NCI-H2196 treated with DMSO at 0.1 percent for 48 hours (cell line): ENCODE data around the gene MGAT5B.

Source experiments
- DNase-seq: peaks from one replicate; lab custom pipeline; 2025; ENCODE audit not compliant: unreplicated experiment; lab: John Stamatoyannopoulos, UW

The MGAT5B gene

GRCh38 chr17:76877437-76877836, 9.2 kb downstream of the MGAT5B start:
- DNase-seq = no peak

GRCh38 chr17:76878568-76878967, 10.4 kb downstream of the MGAT5B start:
- DNase-seq = no peak

DNA sequence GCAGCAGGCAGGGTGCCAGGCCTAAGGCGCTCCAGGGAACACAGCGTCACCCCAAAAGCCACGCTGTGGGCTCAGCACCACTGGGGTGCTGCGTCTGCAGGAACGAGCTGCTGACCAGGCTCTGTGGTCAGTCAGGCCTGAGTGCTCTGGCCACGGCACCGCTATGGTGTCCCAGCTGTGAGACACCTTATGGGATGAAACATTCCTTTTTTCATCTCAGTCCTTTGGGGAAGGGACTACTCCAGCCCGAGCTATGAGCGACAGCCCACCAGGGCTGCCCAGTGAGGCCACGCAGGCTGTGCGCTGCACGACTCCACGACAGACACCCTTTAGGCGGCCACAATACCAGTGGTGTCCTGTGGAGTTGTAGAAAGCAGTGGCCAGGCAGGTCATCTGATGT, 11.1 kb downstream of the MGAT5B start:
- DNase-seq = no peak

- no peak for DNase-seq
Observed at GRCh38 chr17:76879691-76880090, 11.5 kb downstream of the MGAT5B start.

GRCh38 chr17:76880268-76880667, 12.1 kb downstream of the MGAT5B start:
- no peak for DNase-seq

DNA sequence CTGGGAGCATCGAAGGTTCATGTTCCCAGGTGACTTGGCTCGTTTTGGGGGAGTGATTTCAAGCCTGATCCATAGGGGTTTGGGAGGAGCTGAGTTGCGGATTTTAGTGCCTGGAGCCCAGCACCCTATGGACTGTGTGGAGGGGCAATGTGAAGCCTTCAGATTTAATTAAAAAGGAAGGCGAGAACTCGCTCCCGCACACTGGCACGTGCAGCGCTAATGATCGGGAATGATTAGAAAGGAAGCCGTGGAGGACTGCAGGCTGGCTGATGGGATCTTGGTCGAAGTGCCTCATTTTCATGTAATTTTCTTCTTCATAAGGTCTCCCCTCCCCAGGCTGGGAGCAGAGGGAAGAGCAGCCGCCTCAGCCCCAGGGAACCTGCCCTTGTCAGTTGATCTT, 12.8 kb downstream of the MGAT5B start:
- DNase-seq = no peak

DNA sequence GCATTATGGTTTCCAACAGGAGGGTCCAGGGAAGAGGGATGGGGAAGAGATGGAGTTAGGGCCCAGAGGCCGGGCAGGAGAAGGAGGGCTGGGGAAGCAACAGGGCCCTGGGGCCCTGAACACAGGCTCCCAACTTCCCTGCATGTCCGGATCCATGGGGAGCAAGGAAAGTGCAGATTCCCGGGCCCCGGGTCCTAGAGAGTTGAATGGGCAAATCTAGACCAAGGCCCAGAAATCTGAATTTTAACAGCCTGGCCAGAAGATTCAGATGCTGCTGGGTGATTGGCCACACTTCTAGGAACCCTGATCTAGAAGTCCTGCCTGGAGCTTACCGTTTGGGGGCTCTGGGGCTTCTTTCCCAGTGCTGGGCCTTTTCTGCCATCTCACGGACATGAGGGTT, 13.2 kb downstream of the MGAT5B start:
- no peak for DNase-seq

- no peak for DNase-seq
Observed at GRCh38 chr17:76881966-76882365, 13.8 kb downstream of the MGAT5B start.

DNA sequence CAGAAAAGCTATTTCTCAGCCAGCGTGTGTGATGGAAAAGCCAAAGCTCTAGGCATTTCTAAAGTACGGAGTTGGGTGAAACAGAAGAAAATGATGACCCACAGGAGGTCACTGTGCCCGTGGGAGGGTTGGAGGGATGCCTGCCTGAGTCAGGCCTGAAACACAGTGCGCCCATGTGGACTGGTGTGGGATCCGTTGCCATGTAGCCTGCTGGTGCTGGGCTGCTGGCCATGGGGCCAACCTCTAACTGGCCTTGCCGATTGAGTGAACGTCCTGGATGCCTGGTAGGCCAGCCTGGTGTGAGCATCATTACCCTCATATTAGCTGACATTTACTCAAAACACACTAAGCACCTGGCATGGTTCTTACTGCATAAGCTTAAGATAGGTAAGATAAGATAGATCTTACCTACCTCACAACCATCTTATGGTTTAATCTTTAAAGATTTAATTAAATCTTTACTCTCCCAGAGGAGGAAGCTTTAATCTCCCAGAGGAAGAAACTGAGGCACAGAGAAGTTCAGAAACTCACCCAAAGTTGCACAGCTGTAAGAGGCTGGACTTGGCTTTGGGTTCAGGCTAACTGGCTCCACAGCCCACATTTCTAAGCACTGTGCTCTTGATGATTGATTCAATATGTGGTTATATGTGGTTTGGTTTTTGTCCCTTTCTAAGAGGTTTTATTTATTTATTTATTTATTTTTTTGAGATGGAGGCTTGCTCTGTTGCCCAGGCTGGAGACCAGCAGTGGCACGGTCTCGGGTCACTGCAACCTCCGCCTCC, 15.7 kb downstream of the MGAT5B start:
- DNase-seq = no peak

DNA sequence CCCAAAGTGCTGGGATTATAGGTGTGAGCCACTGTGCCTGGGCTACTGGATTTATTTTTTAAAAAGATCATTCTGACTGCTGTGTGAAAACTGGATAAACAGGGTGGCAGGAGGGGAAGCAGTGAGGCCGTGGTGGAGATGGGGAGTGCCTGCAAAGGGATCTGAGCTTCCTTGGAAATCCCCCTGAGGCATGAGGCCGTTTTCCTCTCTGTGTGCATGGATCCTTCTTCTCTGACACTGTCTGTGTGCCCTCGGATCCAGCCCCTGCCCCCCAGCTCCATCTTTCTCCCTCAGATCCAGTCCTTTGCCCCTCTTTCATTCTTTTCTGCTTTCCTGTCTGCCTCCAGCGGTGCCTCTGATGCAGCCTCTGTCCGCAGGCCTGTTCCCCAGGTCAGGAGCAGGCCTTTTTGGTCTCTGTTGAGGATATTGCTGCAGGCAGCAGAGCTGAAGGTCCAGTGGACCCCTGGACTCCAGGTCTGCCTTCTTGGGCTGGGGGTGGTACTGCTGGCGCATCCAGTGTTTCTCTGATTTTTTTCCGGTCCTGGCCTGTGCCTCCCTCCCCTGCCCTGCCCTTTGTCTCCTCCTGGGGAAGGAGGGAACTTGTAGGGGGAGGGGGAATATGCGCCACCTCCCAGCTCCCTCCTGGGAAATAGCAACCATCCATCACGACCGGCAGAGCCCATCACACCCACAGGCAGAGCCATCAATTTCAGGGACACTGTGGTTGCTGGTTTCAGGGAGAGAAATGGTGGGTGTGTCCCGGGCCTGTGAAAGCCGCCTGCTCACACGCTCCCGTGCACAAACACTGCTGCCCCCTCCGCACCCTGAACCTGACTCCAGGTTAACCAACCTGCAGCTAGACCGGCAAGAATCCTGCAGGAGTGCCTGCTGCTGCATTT, 17.0 kb downstream of the MGAT5B start:
- DNase-seq = no peak

- DNase-seq = no peak
Observed at GRCh38 chr17:76885894-76886290, 17.7 kb downstream of the MGAT5B start.

GRCh38 chr17:76886395-76886794, 18.2 kb downstream of the MGAT5B start:
- DNase-seq = no peak

DNA sequence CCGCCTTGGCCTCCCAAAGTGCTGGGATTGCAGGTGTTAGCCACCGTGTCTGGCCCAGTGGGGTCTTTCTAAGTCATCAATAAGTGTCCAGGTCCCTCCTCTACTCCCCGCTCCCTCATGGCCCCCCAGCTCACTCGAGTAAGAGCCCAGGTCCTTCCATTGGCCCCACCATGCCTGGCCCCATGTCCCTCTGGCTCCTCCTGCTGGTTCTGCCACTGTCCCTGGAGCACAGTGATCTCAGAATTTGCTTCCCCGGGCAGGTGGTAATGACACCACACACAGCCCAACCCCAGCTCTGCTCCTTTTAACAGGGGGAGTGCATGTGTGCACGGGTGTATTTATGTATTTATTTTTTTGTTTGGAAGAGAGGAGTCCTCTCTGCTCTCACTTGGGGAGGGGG, 19.6 kb downstream of the MGAT5B start:
- no peak for DNase-seq

- no peak for DNase-seq
Observed at GRCh38 chr17:76888661-76889060, 20.5 kb downstream of the MGAT5B start.

GRCh38 chr17:76889323-76889722, 21.1 kb downstream of the MGAT5B start:
- DNase-seq = no peak

- no peak for DNase-seq
Observed at GRCh38 chr17:76892329-76892728, 24.1 kb downstream of the MGAT5B start.

DNA sequence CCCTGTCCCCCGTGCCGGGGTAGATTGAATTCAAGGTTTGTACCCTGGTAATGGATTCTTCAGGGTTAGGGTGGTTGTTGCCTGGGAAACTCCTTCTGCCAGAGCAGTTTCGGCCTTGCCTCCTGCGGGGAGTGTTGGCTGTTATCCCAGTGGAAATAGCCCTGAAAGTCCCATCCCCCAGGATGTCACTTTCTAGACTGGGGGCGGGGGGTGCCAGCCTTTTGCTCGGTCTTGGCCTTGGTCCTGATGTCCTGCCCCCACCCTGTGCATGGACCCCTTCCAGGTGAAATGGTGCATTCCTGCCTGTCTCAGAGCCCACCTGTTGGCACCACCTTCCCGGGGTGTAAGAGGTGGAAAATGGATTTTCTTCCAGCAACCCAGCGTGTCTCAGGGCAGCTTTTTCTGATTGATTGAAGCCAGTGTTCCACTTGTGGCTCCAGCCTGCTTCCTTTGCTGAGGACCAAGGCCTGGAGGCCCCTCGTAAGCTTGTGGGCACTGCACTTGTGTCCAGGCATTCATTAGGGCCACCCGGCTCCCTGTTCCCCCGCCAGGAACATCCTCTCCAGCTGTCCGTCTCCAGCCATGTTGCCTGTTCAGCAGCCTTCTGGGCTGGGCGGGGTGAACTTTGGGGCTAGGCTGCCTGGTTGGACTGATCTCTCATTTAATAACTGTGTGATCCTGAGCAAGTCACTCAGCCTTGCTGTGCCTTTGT, 25.6 kb downstream of the MGAT5B start:
- DNase-seq = no peak

DNA sequence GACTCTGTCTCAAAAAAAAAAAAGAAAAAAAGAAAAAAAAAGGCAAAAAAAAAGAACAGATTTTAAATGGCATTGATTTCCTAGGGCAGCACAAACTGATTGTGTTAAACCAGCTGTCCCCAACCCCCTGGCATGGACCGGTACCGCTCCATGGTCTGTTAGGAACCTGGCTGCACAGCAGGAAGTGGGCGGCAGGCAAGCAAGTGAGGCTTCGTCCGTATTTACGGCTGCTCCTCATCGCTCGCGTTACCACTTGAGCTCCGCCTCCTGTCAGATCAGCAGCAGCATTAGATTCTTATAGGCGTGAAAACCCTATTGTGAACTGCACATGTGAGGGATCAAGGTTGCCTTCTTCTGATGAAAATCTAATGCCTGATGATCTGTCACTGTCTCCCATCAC, 26.6 kb downstream of the MGAT5B start:
- no peak for DNase-seq

DNA sequence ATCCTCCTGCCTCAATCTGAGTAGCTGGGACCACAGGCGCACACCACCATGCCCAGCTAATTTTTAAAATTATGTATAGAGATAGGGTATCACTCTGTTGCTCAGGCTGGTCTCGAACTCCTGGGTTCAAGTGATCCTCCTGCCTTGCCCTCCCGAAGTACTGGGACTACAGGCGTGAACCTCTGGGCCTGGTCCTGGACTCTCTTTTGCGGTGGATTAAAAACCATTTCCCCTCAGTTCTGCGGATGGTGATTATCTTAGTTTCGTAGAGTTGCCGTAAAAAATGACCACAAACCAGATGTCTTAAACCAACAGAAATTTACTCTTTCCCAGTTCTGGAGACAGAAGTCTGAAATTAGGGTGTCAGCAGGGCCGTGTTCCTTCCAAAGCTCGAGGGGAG, 28.8 kb downstream of the MGAT5B start:
- DNase-seq = no peak

- DNase-seq = no peak
Observed at GRCh38 chr17:76899414-76899813, 31.2 kb downstream of the MGAT5B start.

GRCh38 chr17:76900723-76901122, 32.5 kb downstream of the MGAT5B start:
- DNase-seq = no peak
